Measurements from ENCODE around the gene USHBP1.

DNA sequence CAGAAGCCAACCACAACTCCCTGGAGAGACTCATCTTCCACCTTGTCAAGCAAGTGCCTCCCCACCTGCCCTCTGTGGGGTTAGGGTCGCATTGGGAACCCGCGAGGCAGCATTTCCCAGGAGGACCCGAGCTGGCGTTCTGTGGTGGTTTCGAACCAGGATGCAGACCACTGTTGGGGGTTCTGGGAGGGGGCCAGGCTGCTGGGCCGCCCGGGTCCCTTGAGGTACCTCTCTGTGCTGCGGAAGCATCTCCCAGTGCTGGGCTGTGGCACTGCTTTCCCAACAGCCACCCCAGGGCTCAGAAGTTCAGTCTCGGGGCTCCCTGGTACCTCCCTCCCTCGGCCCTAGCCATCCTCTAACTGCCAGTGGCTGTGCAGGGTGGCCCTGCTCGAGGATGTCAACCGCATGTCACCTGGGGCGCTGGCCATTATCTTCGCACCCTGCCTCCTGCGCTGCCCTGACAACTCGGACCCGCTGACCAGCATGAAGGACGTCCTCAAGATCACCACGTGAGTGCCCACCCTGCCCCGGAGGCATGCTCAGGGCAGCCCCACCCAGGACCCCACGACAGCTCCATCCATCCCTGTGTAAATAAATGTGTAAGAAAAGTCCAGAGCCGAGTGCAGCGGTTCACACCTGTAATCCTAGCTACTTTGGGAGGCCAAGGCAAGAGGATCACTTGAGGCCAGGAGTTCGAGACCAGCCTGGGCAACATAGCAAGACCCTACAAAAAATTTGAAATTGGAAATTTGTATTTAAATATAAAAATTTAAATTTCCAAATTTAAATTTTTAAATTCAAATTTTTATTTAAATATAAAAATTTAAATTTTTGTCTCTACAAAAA lies 57.6 kb downstream of the USHBP1 start:
- no peak for TF ChIP-seq POLR2AphosphoS5 (IDR thresholded peaks at IDR 0.05; ENCODE audit: borderline replicate concordance, low read depth, low read length)
- TF ChIP-seq EZH2 (IDR thresholded peaks at IDR 0.05): no peak
- TF ChIP-seq FOXP2 (optimal IDR thresholded peaks at IDR 0.05; ENCODE audit: control extremely low read depth, extremely low read length, insufficient read depth): no peak
